ENCODE measurements around the gene FLVCR2. TPM values are rescaled to one million over a fixed set of nuclear protein-coding genes. Genes with fewer than 3 reads are reported as not detected.
A peak's percentile ranks its signal among the peaks of the same experiment; 100 is the strongest.

FLVCR2 gene
- total RNA-seq, 4 donors from 2014 or later = 1.9 to 5.8 (median 4.1) TPM

DNA sequence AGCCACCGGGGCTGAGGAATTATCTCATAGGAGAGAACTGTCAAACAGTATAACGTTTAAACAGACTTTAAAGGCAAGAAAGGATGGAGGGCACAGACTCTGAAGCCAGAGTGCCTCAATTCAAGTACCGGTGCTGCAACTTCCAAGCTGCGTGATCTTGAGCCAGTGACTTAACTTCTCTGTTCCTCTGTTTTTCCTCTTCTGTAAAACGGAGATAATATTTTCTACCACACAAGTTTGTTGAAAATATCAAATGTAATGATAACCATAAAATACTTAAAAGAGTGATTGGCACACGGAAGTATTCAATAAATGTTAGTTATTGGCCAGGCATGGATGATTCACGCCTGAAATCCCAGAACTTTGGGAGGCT lies 38.0 kb upstream of the FLVCR2 start:
- H3K27ac ChIP-seq = no peak overlapping the region

GRCh38 chr14:75542588-75543091 lies 35.8 kb upstream of the FLVCR2 start:
- H3K36me3 ChIP-seq = no peaks in the 10 kb centered on the region
- 0% methylated on average over 1 of the region's 10 CpGs; no CpG with 5 or more reads in 1 of the 2 donors for WGBS, 2 donors (ENCODE audit: low coverage in 1 of 2)
- H3K4me3 ChIP-seq = no peak overlapping the region
- H3K27ac ChIP-seq = peak overlapping the region in 3 of 4 donors; percentile 37 to 58 (median 57)
- peaks cover 0 to 14% (median 4%) of the 10 kb centered on the region in 3 donors for H3K4me1 ChIP-seq
- H3K27me3 ChIP-seq = no peaks in the 10 kb centered on the region
- H3K9me3 ChIP-seq = no peaks in the 10 kb centered on the region
- peak; percentile 80 for ATAC-seq
- TF ChIP-seq EP300 (IDR thresholded peaks at IDR 0.05) (no peak), POLR2A (IDR thresholded peaks at IDR 0.05) (no peak), POLR2AphosphoS5 (IDR thresholded peaks at IDR 0.05) (peak; percentile 30)
- TF ChIP-seq, protein P1, sequence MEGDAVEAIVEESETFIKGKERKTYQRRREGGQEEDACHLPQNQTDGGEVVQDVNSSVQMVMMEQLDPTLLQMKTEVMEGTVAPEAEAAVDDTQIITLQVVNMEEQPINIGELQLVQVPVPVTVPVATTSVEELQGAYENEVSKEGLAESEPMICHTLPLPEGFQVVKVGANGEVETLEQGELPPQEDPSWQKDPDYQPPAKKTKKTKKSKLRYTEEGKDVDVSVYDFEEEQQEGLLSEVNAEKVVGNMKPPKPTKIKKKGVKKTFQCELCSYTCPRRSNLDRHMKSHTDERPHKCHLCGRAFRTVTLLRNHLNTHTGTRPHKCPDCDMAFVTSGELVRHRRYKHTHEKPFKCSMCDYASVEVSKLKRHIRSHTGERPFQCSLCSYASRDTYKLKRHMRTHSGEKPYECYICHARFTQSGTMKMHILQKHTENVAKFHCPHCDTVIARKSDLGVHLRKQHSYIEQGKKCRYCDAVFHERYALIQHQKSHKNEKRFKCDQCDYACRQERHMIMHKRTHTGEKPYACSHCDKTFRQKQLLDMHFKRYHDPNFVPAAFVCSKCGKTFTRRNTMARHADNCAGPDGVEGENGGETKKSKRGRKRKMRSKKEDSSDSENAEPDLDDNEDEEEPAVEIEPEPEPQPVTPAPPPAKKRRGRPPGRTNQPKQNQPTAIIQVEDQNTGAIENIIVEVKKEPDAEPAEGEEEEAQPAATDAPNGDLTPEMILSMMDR (IDR thresholded peaks at IDR 0.05) = no peak

More for the DNA sequence above, 38.0 kb upstream of the FLVCR2 start:
- Histone ChIP-seq H3K9me3 (no peaks in the 10 kb centered on the region), H3K4me3 (no peak overlapping the region), H3K36me3 (no peaks in the 10 kb centered on the region), H3K27me3 (no peaks in the 10 kb centered on the region), H3K4me1 (peaks cover 0 to 14% (median 4%) of the 10 kb centered on the region in 3 donors)
- no peak for ATAC-seq
- 61 to 63% methylated on average over 5 to 7 of the region's 7 CpGs for WGBS, 2 donors (ENCODE audit: low coverage in 1 of 2)
- TF ChIP-seq POLR2AphosphoS5 (IDR thresholded peaks at IDR 0.05) = no peak
- TF ChIP-seq POLR2A (IDR thresholded peaks at IDR 0.05) = no peak
- TF ChIP-seq EP300 (IDR thresholded peaks at IDR 0.05) = no peak
- TF ChIP-seq, protein P1 (IDR thresholded peaks at IDR 0.05) = no peak

DNA sequence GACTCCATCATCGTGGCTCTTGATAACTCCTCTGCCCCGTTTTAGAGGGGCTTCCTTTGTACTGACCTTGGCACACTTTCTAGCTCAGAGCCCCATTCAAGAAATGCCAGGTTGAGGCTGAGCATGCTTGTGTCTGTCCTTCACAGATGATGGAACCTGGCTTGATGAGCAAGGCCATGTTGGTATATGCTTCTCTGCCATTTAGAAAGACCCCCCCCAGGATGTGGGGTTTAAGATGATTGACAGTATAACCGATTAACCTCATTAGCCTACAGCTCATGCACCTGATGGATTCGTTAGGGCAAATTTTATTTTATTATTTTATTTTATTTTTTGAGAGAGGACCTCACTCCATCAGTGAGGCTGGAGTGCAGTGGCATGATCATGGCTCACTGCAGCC lies 35.2 kb upstream of the FLVCR2 start:
- Histone ChIP-seq H3K4me1 (peaks cover 0 to 14% (median 4%) of the 10 kb centered on the region in 3 donors), H3K27me3 (no peaks in the 10 kb centered on the region), H3K27ac (peak overlapping the region in 3 of 4 donors; percentile 37 to 58 (median 57)), H3K4me3 (no peak overlapping the region), H3K9me3 (no peaks in the 10 kb centered on the region), H3K36me3 (no peaks in the 10 kb centered on the region)
- ATAC-seq = no peak
- TF ChIP-seq POLR2A (IDR thresholded peaks at IDR 0.05) (no peak), POLR2AphosphoS5 (IDR thresholded peaks at IDR 0.05) (no peak), EP300 (IDR thresholded peaks at IDR 0.05) (no peak)
- TF ChIP-seq, protein P1 (IDR thresholded peaks at IDR 0.05) = no peak
- 52 to 68% methylated on average over 4 of the region's 4 CpGs for WGBS, 2 donors (ENCODE audit: low coverage in 1 of 2)

- no peaks in the 10 kb centered on the region for H3K9me3 ChIP-seq
- no peaks in the 10 kb centered on the region for H3K36me3 ChIP-seq
- H3K4me1 ChIP-seq = peaks cover 0 to 14% (median 4%) of the 10 kb centered on the region in 3 donors
- H3K4me3 ChIP-seq = no peak overlapping the region
- TF ChIP-seq, protein P1 (IDR thresholded peaks at IDR 0.05) = no peak
- TF ChIP-seq POLR2AphosphoS5 (IDR thresholded peaks at IDR 0.05) (no peak), EP300 (IDR thresholded peaks at IDR 0.05) (no peak), POLR2A (IDR thresholded peaks at IDR 0.05) (no peak)
- WGBS, 2 donors (ENCODE audit: low coverage in 1 of 2) = 90 to 100% methylated on average over 2 of the region's 2 CpGs
- H3K27ac ChIP-seq = no peak overlapping the region
- no peak for ATAC-seq
- no peaks in the 10 kb centered on the region for H3K27me3 ChIP-seq
Measured at GRCh38 chr14:75543786-75544185, 34.6 kb upstream of the FLVCR2 start.

DNA sequence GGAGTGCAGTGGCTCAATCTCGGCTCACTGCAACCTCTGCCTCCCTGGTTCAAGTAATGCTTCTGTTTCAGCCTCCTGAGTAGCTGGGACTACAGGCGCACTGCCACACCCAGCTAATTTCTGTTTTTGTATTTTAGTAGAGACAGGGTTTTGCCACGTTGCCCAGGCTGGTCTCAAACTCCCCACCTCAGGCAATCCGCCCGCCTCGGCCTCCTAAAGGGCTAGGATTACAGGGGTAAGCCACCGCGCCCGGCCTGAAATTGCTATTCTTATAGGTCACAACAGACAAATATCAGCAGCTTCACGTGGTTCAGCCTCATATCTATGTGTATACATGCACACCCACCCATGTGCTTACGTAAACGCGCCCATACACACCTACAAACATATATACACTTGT lies 32.5 kb upstream of the FLVCR2 start:
- TF ChIP-seq, protein P1 (IDR thresholded peaks at IDR 0.05) = no peak
- TF ChIP-seq EP300 (IDR thresholded peaks at IDR 0.05) (no peak), POLR2A (IDR thresholded peaks at IDR 0.05) (no peak), POLR2AphosphoS5 (IDR thresholded peaks at IDR 0.05) (no peak)
- WGBS, 2 donors (ENCODE audit: low coverage in 1 of 2) = 84 to 89% methylated on average over 4 to 11 of the region's 13 CpGs
- H3K4me1 ChIP-seq = peaks cover 0 to 14% (median 4%) of the 10 kb centered on the region in 3 donors

More for the DNA sequence above, 32.5 kb upstream of the FLVCR2 start:
- no peak for ATAC-seq
- H3K9me3 ChIP-seq = no peaks in the 10 kb centered on the region
- no peaks in the 10 kb centered on the region for H3K27me3 ChIP-seq
- no peaks in the 10 kb centered on the region for H3K36me3 ChIP-seq
- no peak overlapping the region for H3K27ac ChIP-seq
- no peak overlapping the region for H3K4me3 ChIP-seq
